Caco-2 (cell line): ENCODE measurements around the gene CBX4. TPM values are rescaled to one million over a fixed set of nuclear protein-coding genes. Genes with fewer than 3 reads are reported as not detected.
"Not testable (repeated sequence)": the region's sequence is repeated elsewhere in the genome, so short reads cannot be mapped to it uniquely, and the experiment has no call there.

Source experiments
- BruUV-seq: library from RNA; stranded (reverse); fragments of 400-500 nt; replicated peaks from 2 replicates; lab custom pipeline; 2021; lab: Mats Ljungman, UMichigan
- CTCF ChIA-PET: fragments of 300-600 bp; sonication (Branson Sonifier 250); formaldehyde crosslinking; loops from one replicate; lab custom pipeline; 2022; ENCODE audit warnings: antibody characterized with exemption; lab: Charles Lee
- POLR2A ChIA-PET: fragments of 300-600 bp; sonication (Branson Sonifier 250); formaldehyde crosslinking; loops from one replicate; lab custom pipeline; 2022; ENCODE audit warnings: antibody characterized with exemption; lab: Charles Lee
- DNase-seq, 2 experiments: peaks; one replicate each; pipeline versions ENCODE4 v3.0.0 to v3.0.0-alpha.2; 2020 to 2022
- H3K27me3 ChIP-seq: replicated peaks from 2 replicates; pipeline ENCODE4 v1.6.0; 2011; ENCODE audit warnings: low read length; ENCODE audit not compliant: control insufficient read depth, insufficient read depth
- H3K36me3 ChIP-seq: 2 replicates; pipeline ENCODE4 v1.5.1; 2011; ENCODE audit warnings: low read length; ENCODE audit not compliant: control insufficient read depth, insufficient read depth
- H3K4me1 ChIP-seq: fragments of 250-450 bp; sonication (Bioruptor Pico); 2 replicates; pipeline ENCODE4 v1.5.1; 2020; ENCODE audit warnings: mild to moderate bottlenecking
- H3K4me3 ChIP-seq: 2 replicates; pipeline ENCODE4 v1.5.1; 2011; ENCODE audit warnings: low read depth, mild to moderate bottlenecking, control low read depth, low read length
- H3K9me3 ChIP-seq: fragments of 250-450 bp; sonication (Bioruptor Pico); 2 replicates; pipeline ENCODE4 v1.5.1; 2020; ENCODE audit warnings: mild to moderate bottlenecking, moderate library complexity
- H3K27ac Mint-ChIP-seq: one replicate; pipeline ENCODE4 v1.8.0; 2022; ENCODE audit warnings: mixed read lengths; ENCODE audit not compliant: unreplicated experiment
- H3K27me3 Mint-ChIP-seq: one replicate; pipeline ENCODE4 v1.8.0; 2022; ENCODE audit warnings: mixed read lengths; ENCODE audit not compliant: insufficient read depth, unreplicated experiment
- H3K36me3 Mint-ChIP-seq: one replicate; pipeline ENCODE4 v1.8.0; 2022; ENCODE audit warnings: mild to moderate bottlenecking, mixed read lengths; ENCODE audit not compliant: insufficient read depth, unreplicated experiment
- H3K4me1 Mint-ChIP-seq: one replicate; pipeline ENCODE4 v1.8.0; 2022; ENCODE audit warnings: low read depth, mixed read lengths; ENCODE audit not compliant: unreplicated experiment
- H3K4me3 Mint-ChIP-seq: one replicate; pipeline ENCODE4 v1.8.0; 2022; ENCODE audit warnings: mild to moderate bottlenecking, moderate library complexity, mixed read lengths; ENCODE audit not compliant: unreplicated experiment
- H3K9me3 Mint-ChIP-seq: one replicate; pipeline ENCODE4 v1.8.0; 2022; ENCODE audit warnings: mixed read lengths; ENCODE audit not compliant: unreplicated experiment
- CTCF ChIP-seq, 2 experiments: fragments of 200-600 bp in 1 of 2; IDR thresholded peaks; 1 replicate in 1 of 2; 2 replicates in 1 of 2; pipeline versions ENCODE4 v1.5.1 to v1.8.0; 2011 to 2022; ENCODE audit warnings: antibody characterized with exemption in 1 of 2, control low read depth in 1 of 2, inconsistent platforms in 1 of 2, low read depth in 1 of 2, low read length in 1 of 2, mild to moderate bottlenecking in 1 of 2, moderate library complexity in 1 of 2; ENCODE audit not compliant: insufficient read depth in 1 of 2, severe bottlenecking in 1 of 2, unreplicated experiment in 1 of 2
- intact Hi-C: fragments of 100-400 bp; cut with micrococcal nuclease; formaldehyde crosslinking; loops from one replicate; pipeline ENCODE4 v1.10.0; 2022; ENCODE audit not compliant: unreplicated experiment
- total RNA-seq: library from RNA; stranded (reverse); gene quantifications from 2 replicates; pipeline ENCODE4 v1.2.3, GENCODE V29; 2022

CBX4 gene
- total RNA-seq, 1 experiment from 2014 or later = 114 TPM

DNA sequence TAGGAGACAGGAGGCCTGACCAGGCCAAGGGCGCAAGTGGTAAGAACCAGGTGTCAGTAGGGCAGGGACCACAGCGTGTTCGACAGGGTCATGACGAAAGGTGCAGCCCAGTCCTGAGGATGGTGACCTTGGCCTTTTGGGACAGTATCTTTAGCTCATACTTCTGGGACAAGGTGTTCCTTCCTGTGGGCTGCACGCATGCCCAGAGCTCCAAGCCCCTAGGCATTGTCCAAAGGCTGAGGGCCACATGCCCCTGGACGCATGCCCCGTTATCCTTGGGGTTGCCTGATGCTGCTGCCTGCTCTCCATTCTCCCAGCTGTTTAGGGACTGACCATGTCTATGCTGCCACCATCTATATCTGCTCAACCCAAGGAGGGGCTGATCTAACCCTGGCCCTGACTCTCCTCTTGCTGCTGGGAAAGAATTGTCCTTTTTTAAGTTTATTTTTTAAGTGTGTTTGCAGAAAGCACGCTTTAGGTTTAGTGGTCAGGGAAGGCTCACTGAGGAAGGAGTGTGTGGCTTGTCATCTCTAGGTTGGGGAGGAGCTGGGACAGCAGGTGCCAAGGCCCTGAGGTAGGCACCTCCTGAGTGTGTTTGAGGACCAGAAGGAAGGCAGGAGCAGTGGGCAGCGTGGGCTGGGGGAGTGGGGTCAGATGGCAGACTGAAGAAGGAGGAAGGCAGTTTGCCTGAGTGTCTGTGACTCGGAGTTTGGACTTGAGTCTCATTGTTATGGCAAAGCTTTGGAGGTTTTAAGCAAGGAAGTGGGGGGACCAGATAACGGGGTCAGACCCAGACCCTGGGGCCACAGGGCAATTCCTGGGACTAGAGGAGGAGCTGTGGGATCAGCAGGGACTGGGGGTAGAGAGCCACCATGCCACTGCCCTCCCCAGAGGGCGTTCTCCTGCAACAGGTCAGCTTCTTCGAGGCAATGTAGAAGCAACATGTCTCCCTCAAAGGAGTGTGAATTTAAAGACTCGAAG, 15.1 kb upstream of the CBX4 start:
- POLR2A ChIA-PET = no interaction called here
- Histone ChIP-seq H3K27me3 (no peaks in the 10 kb centered on the region), H3K4me1 (0 out of 2 replicates have a peak, but pooled peaks cover 4% of the 10 kb centered on the region), H3K4me3 (no peak overlapping the region), H3K9me3 (no peaks in the 10 kb centered on the region), H3K36me3 (no peaks in the 10 kb centered on the region)
- H3K27me3 Mint-ChIP-seq = no peaks in the 10 kb centered on the region
- no peaks in the 10 kb centered on the region for H3K9me3 Mint-ChIP-seq
- intact Hi-C loops = no loop called here
- CTCF ChIA-PET = interaction anchor here (1.5 kb wide), 1 partner anchor 62 kb away, joined by 5 read pairs; no protein-coding TSS in a partner anchor
- no TSS peak for BruUV-seq
- peaks cover 6% of the 10 kb centered on the region for H3K36me3 Mint-ChIP-seq
- peaks cover 23% of the 10 kb centered on the region for H3K4me1 Mint-ChIP-seq
- H3K27ac Mint-ChIP-seq = no peak overlapping the region
- no peak for TF ChIP-seq CTCF (IDR thresholded peaks at IDR 0.05; ENCODE audit: insufficient read depth in 1 of 2, low read depth in 1 of 2, low read length in 1 of 2, severe bottlenecking in 1 of 2, unreplicated experiment in 1 of 2)
- DNase-seq = no peak
- H3K4me3 Mint-ChIP-seq = no peak overlapping the region

DNA sequence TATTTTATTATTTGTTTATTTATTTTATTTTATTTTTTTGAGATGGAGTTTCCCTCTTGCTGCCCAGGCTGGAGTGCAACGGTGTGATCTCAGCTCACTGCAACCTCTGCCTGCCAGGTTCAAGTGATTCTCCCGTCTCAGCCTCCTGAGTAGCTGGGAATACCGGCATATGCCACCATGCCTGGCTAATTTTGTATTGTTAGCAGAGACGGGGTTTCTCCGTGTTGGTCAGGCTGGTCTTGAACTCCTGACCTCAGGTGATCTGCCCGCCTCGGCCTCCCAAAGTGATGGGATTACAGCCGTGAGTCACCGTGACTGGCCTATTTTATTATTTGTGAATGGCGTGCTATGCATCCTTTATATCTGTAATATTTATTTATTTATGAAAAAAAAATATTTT, 13.9 kb upstream of the CBX4 start:
- H3K4me3 ChIP-seq, BruUV-seq, H3K27me3 ChIP-seq, intact Hi-C loops, H3K4me1 ChIP-seq, H3K9me3 ChIP-seq, H3K36me3 Mint-ChIP-seq, H3K27me3 Mint-ChIP-seq, H3K27ac Mint-ChIP-seq, H3K9me3 Mint-ChIP-seq, CTCF ChIA-PET, POLR2A ChIA-PET, H3K4me3 Mint-ChIP-seq, H3K36me3 ChIP-seq, DNase-seq: not testable (repeated sequence)
- peaks cover 23% of the 10 kb centered on the region for H3K4me1 Mint-ChIP-seq

DNA sequence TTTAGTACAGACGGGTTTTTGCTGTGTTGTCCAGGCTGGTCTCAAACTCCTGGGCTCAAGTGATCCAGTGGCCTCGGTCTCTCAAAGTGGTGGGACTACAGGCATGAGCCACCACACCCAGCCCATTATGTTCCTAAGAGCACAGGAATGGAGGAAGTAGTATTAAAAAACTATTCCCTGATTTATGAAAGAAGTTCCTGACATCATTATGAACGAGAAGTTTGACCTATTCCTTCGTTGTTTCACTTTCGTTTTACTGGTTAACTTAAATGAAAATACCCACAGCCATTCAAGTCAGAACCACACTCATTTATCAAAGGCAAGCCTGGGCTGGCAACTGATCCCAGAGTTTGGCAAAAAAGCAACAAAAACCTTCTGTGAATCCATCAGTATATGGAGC, 13.5 kb upstream of the CBX4 start:
- Mint-ChIP-seq H3K27ac (no peak overlapping the region), H3K4me1 (peaks cover 23% of the 10 kb centered on the region), H3K36me3 (peaks cover 6% of the 10 kb centered on the region), H3K27me3 (no peaks in the 10 kb centered on the region), H3K9me3 (no peaks in the 10 kb centered on the region), H3K4me3 (no peak overlapping the region)
- POLR2A ChIA-PET = no interaction called here
- H3K36me3 ChIP-seq = no peaks in the 10 kb centered on the region
- no peak for TF ChIP-seq CTCF (IDR thresholded peaks at IDR 0.05; ENCODE audit: insufficient read depth in 1 of 2, low read depth in 1 of 2, low read length in 1 of 2, severe bottlenecking in 1 of 2, unreplicated experiment in 1 of 2)
- H3K9me3 ChIP-seq = no peaks in the 10 kb centered on the region
- CTCF ChIA-PET = no interaction called here
- H3K4me1 ChIP-seq = 0 out of 2 replicates have a peak, but pooled peaks cover 4% of the 10 kb centered on the region
- H3K27me3 ChIP-seq = no peaks in the 10 kb centered on the region
- BruUV-seq = no TSS peak
- intact Hi-C loops = no loop called here
- no peak for DNase-seq
- no peak overlapping the region for H3K4me3 ChIP-seq
